Bronchial epithelial cell (primary cell): Measurements from ENCODE around the gene SRGAP3. TPM values are rescaled to one million over a fixed set of nuclear protein-coding genes. Genes with fewer than 3 reads are reported as not detected.

ENCODE experiments used
- DNase-seq: peaks from one replicate; pipeline ENCODE4 v3.0.0-alpha.2; 2010; ENCODE audit warnings: low read depth
- FAIRE-seq: peaks from 2 replicates; lab custom pipeline; 2011; peaks lifted over from hg19 to GRCh38; lab: Jason Lieb, UNC
- H3K27me3 ChIP-seq: 2 replicates; pipeline ENCODE4 v1.5.1; 2011; ENCODE audit warnings: low read length; ENCODE audit not compliant: control insufficient read depth, insufficient read depth
- H3K36me3 ChIP-seq: 2 replicates; pipeline ENCODE4 v1.5.1; 2011; ENCODE audit warnings: low read length; ENCODE audit not compliant: control insufficient read depth, insufficient read depth
- H3K4me3 ChIP-seq: 2 replicates; pipeline ENCODE4 v1.5.1; 2011; ENCODE audit warnings: mild to moderate bottlenecking, low read depth, low read length, control low read depth
- total RNA-seq: library from RNA; depleted of rRNA; stranded (reverse); fragments of >200 nt; gene quantifications from 2 replicates; pipeline ENCODE4 v1.2.1, GENCODE V29; 2014
- TF ChIP-seq, protein P1 (sequence below): IDR thresholded peaks from 2 replicates; pipeline ENCODE4 v1.5.1; 2011; ENCODE audit warnings: mild to moderate bottlenecking, moderate library complexity, low read length, control low read depth, inconsistent platforms; ENCODE audit not compliant: insufficient read depth, severe bottlenecking

SRGAP3 gene
- total RNA-seq, 1 donor from 2014 or later: 30.5 TPM

DNA sequence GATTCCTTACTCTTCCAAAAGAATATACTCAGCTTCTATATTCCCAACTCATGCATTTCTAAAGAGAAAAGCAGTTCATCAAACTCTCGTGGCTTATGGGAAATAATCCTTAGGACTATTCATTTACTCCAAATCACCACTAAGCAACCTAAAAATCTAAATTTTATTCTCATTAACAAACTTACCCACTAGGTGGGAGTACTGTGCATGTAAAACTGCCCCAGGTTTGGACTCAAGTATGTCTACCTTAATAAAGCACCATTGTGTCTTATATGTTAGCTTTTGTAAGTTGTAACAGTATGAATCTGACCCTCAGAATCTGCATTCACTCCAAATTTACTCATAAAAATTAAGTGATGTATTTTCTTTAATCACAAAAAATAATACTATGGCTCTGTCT, 311.4 kb downstream of the SRGAP3 start:
- H3K4me3 ChIP-seq: no peak overlapping the region
- DNase-seq (peak; percentile 58), FAIRE-seq (no peak)
- TF ChIP-seq, protein P1, sequence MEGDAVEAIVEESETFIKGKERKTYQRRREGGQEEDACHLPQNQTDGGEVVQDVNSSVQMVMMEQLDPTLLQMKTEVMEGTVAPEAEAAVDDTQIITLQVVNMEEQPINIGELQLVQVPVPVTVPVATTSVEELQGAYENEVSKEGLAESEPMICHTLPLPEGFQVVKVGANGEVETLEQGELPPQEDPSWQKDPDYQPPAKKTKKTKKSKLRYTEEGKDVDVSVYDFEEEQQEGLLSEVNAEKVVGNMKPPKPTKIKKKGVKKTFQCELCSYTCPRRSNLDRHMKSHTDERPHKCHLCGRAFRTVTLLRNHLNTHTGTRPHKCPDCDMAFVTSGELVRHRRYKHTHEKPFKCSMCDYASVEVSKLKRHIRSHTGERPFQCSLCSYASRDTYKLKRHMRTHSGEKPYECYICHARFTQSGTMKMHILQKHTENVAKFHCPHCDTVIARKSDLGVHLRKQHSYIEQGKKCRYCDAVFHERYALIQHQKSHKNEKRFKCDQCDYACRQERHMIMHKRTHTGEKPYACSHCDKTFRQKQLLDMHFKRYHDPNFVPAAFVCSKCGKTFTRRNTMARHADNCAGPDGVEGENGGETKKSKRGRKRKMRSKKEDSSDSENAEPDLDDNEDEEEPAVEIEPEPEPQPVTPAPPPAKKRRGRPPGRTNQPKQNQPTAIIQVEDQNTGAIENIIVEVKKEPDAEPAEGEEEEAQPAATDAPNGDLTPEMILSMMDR: no peak
- no peaks in the 10 kb centered on the region for H3K27me3 ChIP-seq
- peaks cover 3% of the 10 kb centered on the region for H3K36me3 ChIP-seq

DNA sequence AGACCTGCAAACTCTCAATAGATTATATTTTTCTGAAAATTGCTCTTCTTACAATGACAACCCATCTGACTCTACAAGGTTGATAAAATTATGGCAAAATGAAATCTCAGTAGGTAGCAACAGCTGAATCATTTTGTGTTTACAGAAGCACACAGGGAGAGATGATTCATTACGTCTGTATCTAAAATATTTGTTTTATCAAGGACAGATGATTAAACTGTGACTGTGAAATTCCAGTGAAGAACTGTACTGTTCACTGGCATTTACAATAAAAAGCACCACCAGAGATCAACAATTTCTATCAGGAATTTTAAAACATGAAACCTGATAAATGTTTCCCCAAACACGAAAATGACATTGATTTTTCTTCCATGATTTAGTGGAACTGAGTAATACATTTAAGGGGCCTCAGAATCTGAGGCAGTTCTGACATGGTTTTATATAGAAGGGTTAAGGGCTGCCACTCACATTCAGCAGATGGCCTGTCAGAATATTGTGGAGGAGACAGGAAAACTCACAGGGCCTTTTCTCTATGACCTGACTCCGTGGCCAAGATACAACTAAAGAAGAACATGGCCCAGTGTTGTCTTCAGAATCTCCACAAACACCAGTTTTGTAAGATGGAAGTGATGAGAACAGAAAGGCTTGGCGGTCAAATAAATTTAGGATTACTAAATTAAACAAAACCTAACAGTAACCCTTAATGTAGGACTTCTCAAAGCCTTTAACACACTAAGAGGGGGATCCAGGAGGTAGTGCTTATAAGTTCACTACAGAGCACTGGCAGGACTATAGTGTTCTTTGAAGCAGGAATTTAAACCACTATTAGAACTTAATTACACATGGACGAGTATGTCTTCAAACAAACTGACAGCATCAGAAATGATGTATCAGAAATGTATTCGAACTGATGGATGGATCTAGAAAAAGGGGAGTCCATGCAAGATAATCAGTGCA, 312.1 kb downstream of the SRGAP3 start:
- peak; percentile 94 for DNase-seq
- TF ChIP-seq, protein P1: no peak
- peak; percentile 47 for FAIRE-seq
- Histone ChIP-seq H3K27me3 (no peaks in the 10 kb centered on the region), H3K36me3 (peaks cover 3% of the 10 kb centered on the region), H3K4me3 (no peak overlapping the region)

DNA sequence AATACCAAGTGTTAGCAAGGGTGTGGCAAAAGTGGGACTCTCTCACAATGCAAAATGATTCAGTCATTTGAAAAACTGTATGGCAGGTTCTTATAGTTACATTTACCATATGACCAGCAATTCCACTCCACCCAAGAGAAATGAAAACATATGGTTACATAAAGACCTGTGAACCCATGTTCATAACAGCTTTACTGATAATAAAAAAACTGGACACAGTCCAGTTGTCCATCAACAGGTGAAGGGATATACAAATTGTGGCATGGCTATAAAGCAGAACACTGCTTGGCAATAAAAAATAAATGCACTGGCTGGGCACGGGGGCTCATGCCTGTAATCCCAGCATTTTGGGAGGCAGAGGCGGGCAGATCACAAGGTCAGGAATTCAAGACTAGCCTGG, 316.9 kb downstream of the SRGAP3 start:
- H3K4me3 ChIP-seq: no peak overlapping the region
- DNase-seq: no peak
- H3K36me3 ChIP-seq: no peaks in the 10 kb centered on the region
- TF ChIP-seq, protein P1: no peak
- no peaks in the 10 kb centered on the region for H3K27me3 ChIP-seq
- no peak for FAIRE-seq

DNA sequence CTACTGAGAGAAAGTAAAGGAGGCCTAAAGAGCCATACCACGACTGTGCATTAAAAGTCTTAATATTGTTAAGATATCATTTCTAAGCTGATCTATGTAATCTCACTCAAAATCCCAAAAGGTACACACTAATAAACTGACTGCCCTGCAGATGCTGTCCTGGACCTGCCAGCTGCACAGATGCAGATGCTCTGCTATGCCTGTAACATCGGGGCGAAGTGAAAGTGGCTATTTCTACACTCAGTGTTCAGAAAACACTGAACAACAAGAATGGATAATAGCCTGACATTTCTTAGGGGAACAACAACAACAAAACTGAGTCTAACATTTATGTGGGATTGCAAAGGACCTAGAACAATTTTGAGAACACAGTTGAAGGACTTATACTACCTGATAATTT, 318.1 kb downstream of the SRGAP3 start:
- H3K27me3 ChIP-seq: no peaks in the 10 kb centered on the region
- no peak for DNase-seq
- H3K36me3 ChIP-seq: no peaks in the 10 kb centered on the region
- H3K4me3 ChIP-seq: no peak overlapping the region
- FAIRE-seq: no peak
- TF ChIP-seq, protein P1: no peak

Other genes starting within 250 kb of the SRGAP3 start
- gene THUMPD3, start 113.4 kb upstream of the SRGAP3 start, total RNA-seq: 68.2 and 74.5 TPM in 2 replicates
- 44.5 and 53.7 TPM in 2 replicates for gene SETD5, start 148.0 kb upstream of the SRGAP3 start, total RNA-seq